Measurements from ENCODE around the gene DAP. TPM values are rescaled to one million over a fixed set of nuclear protein-coding genes. Genes with fewer than 3 reads are reported as not detected.

DAP gene
- total and polyA plus RNA-seq, 2 donors from 2014 or later: 123 to 133 TPM

DNA sequence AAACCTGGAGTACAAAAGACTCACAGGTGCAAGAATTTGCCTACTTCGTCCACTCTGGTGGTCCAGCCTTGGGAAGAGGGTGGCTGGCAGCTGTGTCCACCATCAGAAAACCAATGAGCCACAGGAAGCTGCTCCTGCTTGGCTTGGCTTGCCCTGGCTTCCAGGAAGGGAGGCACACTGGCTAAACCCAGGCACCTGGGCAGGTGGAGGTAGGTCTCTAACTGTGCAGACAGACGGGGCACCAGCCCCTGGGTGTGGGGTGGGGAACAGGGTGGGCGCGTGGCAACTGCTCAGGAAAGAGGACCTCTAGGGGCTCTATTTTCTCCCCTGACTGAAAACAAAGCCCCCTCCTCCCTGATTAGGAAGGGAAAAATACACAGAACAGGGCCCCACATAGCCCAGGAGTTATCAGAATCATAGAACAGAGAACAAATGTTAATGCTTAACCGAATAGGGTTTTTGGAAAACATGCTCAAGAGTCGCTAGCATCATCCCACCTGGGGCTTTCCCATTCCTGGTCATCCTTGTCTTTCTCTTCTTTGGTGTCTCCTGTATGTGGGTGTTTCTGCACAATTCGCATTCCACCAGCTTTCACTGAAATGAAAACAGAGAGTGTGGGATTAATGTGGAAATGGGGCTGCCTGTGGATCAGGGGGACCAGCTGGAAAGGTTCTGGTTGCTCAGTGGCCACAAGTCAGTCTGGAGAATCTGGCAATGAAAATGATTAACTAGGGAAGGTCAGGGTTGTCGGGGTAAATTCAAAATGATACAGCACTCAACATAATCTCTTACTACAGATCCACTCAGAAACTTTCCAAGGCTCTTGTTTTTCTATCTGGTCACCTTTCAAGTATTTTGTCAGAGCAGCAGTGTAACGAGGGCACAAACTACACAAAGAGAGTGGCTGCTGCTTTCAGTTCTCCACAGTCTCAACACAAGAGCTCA is 13.1 kb downstream of the DAP start:
- peaks cover 0 to 5% (median 4%) of the 10 kb centered on the region in 3 donors for H3K36me3 ChIP-seq (ENCODE audit: control insufficient read depth in 2 of 3, insufficient read depth in 3 of 3, low read length in 3 of 3)
- no peaks in the 10 kb centered on the region for H3K9me3 ChIP-seq (ENCODE audit: control insufficient read depth in 2 of 3, insufficient read depth in 1 of 3, low read length in 3 of 3)
- no peaks in the 10 kb centered on the region for H3K27me3 ChIP-seq (ENCODE audit: control insufficient read depth, insufficient read depth, low read length)
- no peak overlapping the region for H3K9ac ChIP-seq (ENCODE audit: low read length in 3 of 3)
- peak overlapping the region; percentile 56 to 66 for H3K27ac ChIP-seq (ENCODE audit: low read depth in 2 of 2, low read length in 2 of 2)
- peaks cover 0 to 23% (median 19%) of the 10 kb centered on the region in 3 donors for H3K4me1 ChIP-seq (ENCODE audit: control insufficient read depth in 2 of 3, insufficient read depth in 2 of 3, low read depth in 1 of 3, low read length in 3 of 3)
- intact Hi-C loops (cut with DNase I): no loop called here
- DNase-seq (peak in 2 of 5 donors; percentile 27 to 31), FAIRE-seq (no peak)
- H3K4me3 ChIP-seq (ENCODE audit: low read length in 3 of 3): no peak overlapping the region
- TF ChIP-seq, protein P1, sequence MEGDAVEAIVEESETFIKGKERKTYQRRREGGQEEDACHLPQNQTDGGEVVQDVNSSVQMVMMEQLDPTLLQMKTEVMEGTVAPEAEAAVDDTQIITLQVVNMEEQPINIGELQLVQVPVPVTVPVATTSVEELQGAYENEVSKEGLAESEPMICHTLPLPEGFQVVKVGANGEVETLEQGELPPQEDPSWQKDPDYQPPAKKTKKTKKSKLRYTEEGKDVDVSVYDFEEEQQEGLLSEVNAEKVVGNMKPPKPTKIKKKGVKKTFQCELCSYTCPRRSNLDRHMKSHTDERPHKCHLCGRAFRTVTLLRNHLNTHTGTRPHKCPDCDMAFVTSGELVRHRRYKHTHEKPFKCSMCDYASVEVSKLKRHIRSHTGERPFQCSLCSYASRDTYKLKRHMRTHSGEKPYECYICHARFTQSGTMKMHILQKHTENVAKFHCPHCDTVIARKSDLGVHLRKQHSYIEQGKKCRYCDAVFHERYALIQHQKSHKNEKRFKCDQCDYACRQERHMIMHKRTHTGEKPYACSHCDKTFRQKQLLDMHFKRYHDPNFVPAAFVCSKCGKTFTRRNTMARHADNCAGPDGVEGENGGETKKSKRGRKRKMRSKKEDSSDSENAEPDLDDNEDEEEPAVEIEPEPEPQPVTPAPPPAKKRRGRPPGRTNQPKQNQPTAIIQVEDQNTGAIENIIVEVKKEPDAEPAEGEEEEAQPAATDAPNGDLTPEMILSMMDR (IDR thresholded peaks at IDR 0.05; ENCODE audit: borderline replicate concordance, extremely low read depth, insufficient read depth): no peak

DNA sequence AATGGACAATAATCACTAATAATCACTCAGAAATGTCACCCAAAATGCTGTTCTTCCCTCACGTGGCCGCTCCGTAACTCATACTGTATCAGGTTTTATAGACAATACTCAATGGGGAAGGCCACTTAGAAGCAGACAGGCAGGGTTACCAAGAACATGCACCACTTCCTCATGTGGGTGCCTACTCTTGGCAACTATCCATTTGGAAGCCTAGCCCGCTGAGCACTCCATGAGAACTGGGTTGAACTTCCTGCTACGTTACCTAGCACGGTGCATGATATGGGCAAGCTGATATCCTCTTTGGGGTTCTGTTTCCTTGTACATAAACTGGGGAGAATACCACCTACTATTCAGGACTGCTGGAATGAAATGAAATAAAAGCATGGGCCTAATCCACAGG is 14.3 kb downstream of the DAP start:
- H3K4me3 ChIP-seq (ENCODE audit: low read length in 3 of 3): no peak overlapping the region
- H3K36me3 ChIP-seq (ENCODE audit: control insufficient read depth in 2 of 3, insufficient read depth in 3 of 3, low read length in 3 of 3): peaks cover 0 to 4% (median 4%) of the 10 kb centered on the region in 3 donors
- peak overlapping the region; percentile 49 to 56 for H3K27ac ChIP-seq (ENCODE audit: low read depth in 2 of 2, low read length in 2 of 2)
- TF ChIP-seq, protein P1 (IDR thresholded peaks at IDR 0.05; ENCODE audit: borderline replicate concordance, extremely low read depth, insufficient read depth): no peak
- no peak for FAIRE-seq
- peaks cover 0 to 23% (median 19%) of the 10 kb centered on the region in 3 donors for H3K4me1 ChIP-seq (ENCODE audit: control insufficient read depth in 2 of 3, insufficient read depth in 2 of 3, low read depth in 1 of 3, low read length in 3 of 3)
- peaks cover 0 to 3% (median 0%) of the 10 kb centered on the region in 3 donors for H3K9me3 ChIP-seq (ENCODE audit: control insufficient read depth in 2 of 3, insufficient read depth in 1 of 3, low read length in 3 of 3)
- no peak for DNase-seq
- intact Hi-C loops (cut with DNase I): no loop called here
- H3K9ac ChIP-seq (ENCODE audit: low read length in 3 of 3): no peak overlapping the region
- no peaks in the 10 kb centered on the region for H3K27me3 ChIP-seq (ENCODE audit: control insufficient read depth, insufficient read depth, low read length)

DNA sequence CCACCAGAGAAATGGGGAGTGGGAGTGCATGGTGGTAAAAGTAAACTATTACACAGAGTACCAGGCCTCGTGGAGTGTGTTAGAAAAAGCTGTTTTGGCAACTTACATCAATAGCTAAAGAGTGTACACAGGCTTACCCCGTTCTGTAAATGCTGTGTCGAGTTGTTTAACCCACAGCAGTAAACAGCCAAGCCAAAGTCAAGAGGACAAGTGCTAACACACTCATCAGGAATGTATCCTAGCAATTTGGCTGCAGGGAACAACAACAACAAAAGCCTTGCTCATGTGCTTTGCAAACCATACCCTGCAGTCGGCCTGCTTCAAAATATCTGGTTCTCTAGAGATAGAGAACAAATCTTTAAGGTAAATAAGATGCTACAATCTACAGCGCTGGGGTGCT is 15.9 kb downstream of the DAP start:
- DNase-seq: no peak
- intact Hi-C loops (cut with DNase I): no loop called here
- TF ChIP-seq, protein P1 (IDR thresholded peaks at IDR 0.05; ENCODE audit: borderline replicate concordance, extremely low read depth, insufficient read depth): no peak
- Histone ChIP-seq H3K4me3 (ENCODE audit: low read length in 3 of 3) (no peak overlapping the region), H3K9me3 (ENCODE audit: control insufficient read depth in 2 of 3, insufficient read depth in 1 of 3, low read length in 3 of 3) (peaks cover 0 to 5% (median 0%) of the 10 kb centered on the region in 3 donors), H3K4me1 (ENCODE audit: control insufficient read depth in 2 of 3, insufficient read depth in 2 of 3, low read depth in 1 of 3, low read length in 3 of 3) (peaks cover 0 to 17% (median 16%) of the 10 kb centered on the region in 3 donors), H3K27ac (ENCODE audit: low read depth in 2 of 2, low read length in 2 of 2) (no peak overlapping the region), H3K9ac (ENCODE audit: low read length in 3 of 3) (no peak overlapping the region), H3K36me3 (ENCODE audit: control insufficient read depth in 2 of 3, insufficient read depth in 3 of 3, low read length in 3 of 3) (peaks cover 0 to 12% (median 4%) of the 10 kb centered on the region in 3 donors), H3K27me3 (ENCODE audit: control insufficient read depth, insufficient read depth, low read length) (no peaks in the 10 kb centered on the region)
- FAIRE-seq: no peak
